MCF 10A (cell line): ENCODE data around the gene FGGY. TPM values are rescaled to one million over a fixed set of nuclear protein-coding genes. Genes with fewer than 3 reads are reported as not detected.
"Not testable (repeated sequence)": the region's sequence is repeated elsewhere in the genome, so short reads cannot be mapped to it uniquely, and the experiment has no call there.

Experiments used
- BruUV-seq: library from RNA; stranded (reverse); fragments of 400-500 nt; replicated peaks from 2 replicates; lab custom pipeline; 2021; lab: Mats Ljungman, UMichigan
- CTCF ChIA-PET: fragments of 300-600 bp; sonication (Branson Sonifier 250); formaldehyde crosslinking; extraction: SDS; loops from one replicate; lab custom pipeline; 2021; ENCODE audit warnings: antibody characterized with exemption, inconsistent platforms; lab: Yijun Ruan, JAX
- POLR2A ChIA-PET: fragments of 300-600, 350-650 bp; sonication (Branson Sonifier 250); formaldehyde crosslinking; extraction: SDS; loops from one replicate; lab custom pipeline; 2020; ENCODE audit warnings: antibody characterized with exemption, inconsistent platforms; lab: Yijun Ruan, JAX
- DNase-seq: peaks from one replicate; pipeline ENCODE4 v3.0.0-alpha.2; 2018; ENCODE audit not compliant: unreplicated experiment
- H3K27ac Mint-ChIP-seq: one replicate; pipeline ENCODE4 v1.8.0; 2022; ENCODE audit warnings: mild to moderate bottlenecking, low read depth, mixed read lengths; ENCODE audit not compliant: unreplicated experiment
- H3K27me3 Mint-ChIP-seq: one replicate; pipeline ENCODE4 v1.8.0; 2022; ENCODE audit warnings: mixed read lengths; ENCODE audit not compliant: insufficient read depth, unreplicated experiment
- H3K36me3 Mint-ChIP-seq: one replicate; pipeline ENCODE4 v1.8.0; 2022; ENCODE audit warnings: mild to moderate bottlenecking, moderate library complexity, mixed read lengths; ENCODE audit not compliant: insufficient read depth, unreplicated experiment
- H3K4me1 Mint-ChIP-seq: one replicate; pipeline ENCODE4 v1.8.0; 2022; ENCODE audit warnings: mixed read lengths; ENCODE audit not compliant: insufficient read depth, unreplicated experiment
- H3K4me3 Mint-ChIP-seq: one replicate; pipeline ENCODE4 v1.8.0; 2022; ENCODE audit warnings: mild to moderate bottlenecking, moderate library complexity, mixed read lengths; ENCODE audit not compliant: unreplicated experiment
- H3K9me3 Mint-ChIP-seq: one replicate; pipeline ENCODE4 v1.8.0; 2022; ENCODE audit warnings: mixed read lengths; ENCODE audit not compliant: unreplicated experiment
- intact Hi-C: fragments of 100-400 bp; cut with micrococcal nuclease; formaldehyde crosslinking; loops from 2 replicates; pipeline ENCODE4 v1.14.1; 2022
- total RNA-seq: library from RNA; stranded (reverse); gene quantifications from 2 replicates; pipeline ENCODE4 v1.2.3, GENCODE V29; 2022
- TF ChIP-seq, protein P1 (sequence below): fragments of 200-600 bp; IDR thresholded peaks from one replicate; pipeline ENCODE4 v1.8.0; 2022; ENCODE audit warnings: antibody characterized with exemption, mild to moderate bottlenecking; ENCODE audit not compliant: unreplicated experiment

FGGY gene
- total RNA-seq, 1 experiment from 2014 or later = 10.6 TPM

GRCh38 chr1:59557549-59557885 lies 260.6 kb downstream of the FGGY start:
- CTCF ChIA-PET = interaction anchor here (0.6 kb wide), 1 partner anchor 713 kb away, joined by 3 read pairs; no protein-coding TSS in a partner anchor
- H3K4me3 Mint-ChIP-seq = no peak overlapping the region
- H3K4me1 Mint-ChIP-seq = no peaks in the 10 kb centered on the region
- no peaks in the 10 kb centered on the region for H3K27me3 Mint-ChIP-seq
- no peaks in the 10 kb centered on the region for H3K36me3 Mint-ChIP-seq
- H3K9me3 Mint-ChIP-seq = peaks cover 7% of the 10 kb centered on the region
- BruUV-seq = no TSS peak
- no peak for DNase-seq
- intact Hi-C loops = no loop called here
- no peak overlapping the region for H3K27ac Mint-ChIP-seq
- TF ChIP-seq, protein P1, sequence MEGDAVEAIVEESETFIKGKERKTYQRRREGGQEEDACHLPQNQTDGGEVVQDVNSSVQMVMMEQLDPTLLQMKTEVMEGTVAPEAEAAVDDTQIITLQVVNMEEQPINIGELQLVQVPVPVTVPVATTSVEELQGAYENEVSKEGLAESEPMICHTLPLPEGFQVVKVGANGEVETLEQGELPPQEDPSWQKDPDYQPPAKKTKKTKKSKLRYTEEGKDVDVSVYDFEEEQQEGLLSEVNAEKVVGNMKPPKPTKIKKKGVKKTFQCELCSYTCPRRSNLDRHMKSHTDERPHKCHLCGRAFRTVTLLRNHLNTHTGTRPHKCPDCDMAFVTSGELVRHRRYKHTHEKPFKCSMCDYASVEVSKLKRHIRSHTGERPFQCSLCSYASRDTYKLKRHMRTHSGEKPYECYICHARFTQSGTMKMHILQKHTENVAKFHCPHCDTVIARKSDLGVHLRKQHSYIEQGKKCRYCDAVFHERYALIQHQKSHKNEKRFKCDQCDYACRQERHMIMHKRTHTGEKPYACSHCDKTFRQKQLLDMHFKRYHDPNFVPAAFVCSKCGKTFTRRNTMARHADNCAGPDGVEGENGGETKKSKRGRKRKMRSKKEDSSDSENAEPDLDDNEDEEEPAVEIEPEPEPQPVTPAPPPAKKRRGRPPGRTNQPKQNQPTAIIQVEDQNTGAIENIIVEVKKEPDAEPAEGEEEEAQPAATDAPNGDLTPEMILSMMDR = no peak
- POLR2A ChIA-PET = interaction anchor here (0.6 kb wide), 1 partner anchor 146 kb away, joined by 3 read pairs; no protein-coding TSS in a partner anchor

- H3K4me3 Mint-ChIP-seq, CTCF ChIA-PET, intact Hi-C loops, H3K36me3 Mint-ChIP-seq, DNase-seq, H3K27ac Mint-ChIP-seq, POLR2A ChIA-PET, H3K4me1 Mint-ChIP-seq, BruUV-seq, H3K9me3 Mint-ChIP-seq, H3K27me3 Mint-ChIP-seq: not testable (repeated sequence)
These were observed 261.7 kb downstream of the FGGY start for GRCh38 chr1:59558580-59558979.

GRCh38 chr1:59560807-59561450 lies 264.0 kb downstream of the FGGY start:
- Mint-ChIP-seq H3K27me3 (no peaks in the 10 kb centered on the region), H3K36me3 (peaks cover 8% of the 10 kb centered on the region), H3K27ac (no peak overlapping the region), H3K4me3 (no peak overlapping the region), H3K4me1 (peaks cover 8% of the 10 kb centered on the region), H3K9me3 (peaks cover 7% of the 10 kb centered on the region)
- DNase-seq = no peak
- intact Hi-C loops = no loop called here
- ChIA-PET CTCF (interaction anchor here (0.6 to 1.6 kb wide), 4 partner anchors 11 to 744 kb away, joined by 3 to 7 read pairs (median 3); no protein-coding TSS in a partner anchor), POLR2A (interaction anchor here (0.6 kb wide), 1 partner anchor 120 kb away, joined by 3 read pairs; no protein-coding TSS in a partner anchor)
- TF ChIP-seq, protein P1 = no peak
- BruUV-seq = no TSS peak

DNA sequence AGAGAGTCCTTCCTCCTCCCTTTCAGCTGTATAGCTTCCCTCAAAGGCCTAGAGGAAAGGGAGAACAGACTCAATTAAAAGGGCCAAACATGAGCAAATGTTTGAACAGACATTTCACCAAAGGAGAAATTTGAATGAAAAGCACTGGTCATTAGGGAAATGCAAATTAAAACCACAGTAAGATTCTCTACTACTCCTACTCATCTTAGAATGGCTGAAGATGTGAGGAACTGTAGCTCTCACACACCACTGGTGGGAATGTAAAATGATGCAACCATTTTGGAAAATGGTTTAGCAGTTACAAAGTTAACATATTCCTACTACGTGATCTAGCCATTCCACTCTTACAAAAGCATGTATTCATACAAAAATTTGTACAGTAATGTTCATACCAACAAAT lies 264.9 kb downstream of the FGGY start:
- TF ChIP-seq, protein P1 = no peak
- peaks cover 9% of the 10 kb centered on the region for H3K36me3 Mint-ChIP-seq
- H3K27ac Mint-ChIP-seq = no peak overlapping the region
- no peaks in the 10 kb centered on the region for H3K27me3 Mint-ChIP-seq
- no peak overlapping the region for H3K4me3 Mint-ChIP-seq
- ChIA-PET CTCF (interaction anchor here (0.7 to 1.6 kb wide), 2 partner anchors 138 to 277 kb away, joined by 3 to 7 read pairs; no protein-coding TSS in a partner anchor), POLR2A (no interaction called here)
- H3K9me3 Mint-ChIP-seq = peaks cover 7% of the 10 kb centered on the region
- DNase-seq = no peak
- no TSS peak for BruUV-seq
- peaks cover 8% of the 10 kb centered on the region for H3K4me1 Mint-ChIP-seq
- intact Hi-C loops = no loop called here
